Measurements from ENCODE around the gene SLC25A42.

SLC25A42 gene

DNA sequence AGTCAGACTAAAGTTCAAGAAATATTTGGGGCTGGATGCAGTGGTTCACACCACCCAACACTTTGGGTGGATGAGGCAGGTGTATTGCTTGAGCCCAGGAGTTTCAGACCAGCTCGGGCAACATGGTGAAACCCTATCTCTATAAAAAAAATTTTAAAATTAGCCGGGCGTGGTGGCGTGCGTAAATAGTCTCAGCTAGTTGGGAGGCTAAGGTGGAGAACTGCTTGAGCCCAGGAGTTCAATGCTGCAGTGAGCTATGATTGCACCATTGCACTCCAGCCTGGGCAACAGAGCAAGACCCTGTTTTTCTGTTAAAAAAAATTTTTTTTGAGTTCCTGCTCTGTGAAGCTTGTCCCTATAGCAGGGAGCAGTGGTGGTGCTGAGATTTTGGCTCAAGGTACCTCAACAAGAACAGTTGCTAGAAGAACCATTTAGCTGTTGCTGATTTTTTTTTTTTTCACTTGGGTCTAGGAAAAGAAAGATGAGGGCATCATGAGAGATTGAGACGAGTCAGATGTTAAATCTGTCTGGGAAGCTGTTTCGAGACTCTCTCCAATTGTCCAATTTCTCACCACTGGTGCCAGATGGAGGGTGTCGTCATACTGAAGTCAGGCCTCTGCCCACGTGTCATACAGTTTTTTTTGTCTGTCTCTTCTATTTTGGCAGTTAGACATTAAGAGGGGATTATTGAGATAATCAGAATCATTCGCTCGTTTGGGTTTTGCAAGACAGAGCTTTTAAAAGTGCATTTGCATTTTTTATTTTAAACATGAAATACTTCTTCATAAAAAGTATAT is 3.7 kb downstream of the SLC25A42 start:
- no peak for DNase-seq

DNA sequence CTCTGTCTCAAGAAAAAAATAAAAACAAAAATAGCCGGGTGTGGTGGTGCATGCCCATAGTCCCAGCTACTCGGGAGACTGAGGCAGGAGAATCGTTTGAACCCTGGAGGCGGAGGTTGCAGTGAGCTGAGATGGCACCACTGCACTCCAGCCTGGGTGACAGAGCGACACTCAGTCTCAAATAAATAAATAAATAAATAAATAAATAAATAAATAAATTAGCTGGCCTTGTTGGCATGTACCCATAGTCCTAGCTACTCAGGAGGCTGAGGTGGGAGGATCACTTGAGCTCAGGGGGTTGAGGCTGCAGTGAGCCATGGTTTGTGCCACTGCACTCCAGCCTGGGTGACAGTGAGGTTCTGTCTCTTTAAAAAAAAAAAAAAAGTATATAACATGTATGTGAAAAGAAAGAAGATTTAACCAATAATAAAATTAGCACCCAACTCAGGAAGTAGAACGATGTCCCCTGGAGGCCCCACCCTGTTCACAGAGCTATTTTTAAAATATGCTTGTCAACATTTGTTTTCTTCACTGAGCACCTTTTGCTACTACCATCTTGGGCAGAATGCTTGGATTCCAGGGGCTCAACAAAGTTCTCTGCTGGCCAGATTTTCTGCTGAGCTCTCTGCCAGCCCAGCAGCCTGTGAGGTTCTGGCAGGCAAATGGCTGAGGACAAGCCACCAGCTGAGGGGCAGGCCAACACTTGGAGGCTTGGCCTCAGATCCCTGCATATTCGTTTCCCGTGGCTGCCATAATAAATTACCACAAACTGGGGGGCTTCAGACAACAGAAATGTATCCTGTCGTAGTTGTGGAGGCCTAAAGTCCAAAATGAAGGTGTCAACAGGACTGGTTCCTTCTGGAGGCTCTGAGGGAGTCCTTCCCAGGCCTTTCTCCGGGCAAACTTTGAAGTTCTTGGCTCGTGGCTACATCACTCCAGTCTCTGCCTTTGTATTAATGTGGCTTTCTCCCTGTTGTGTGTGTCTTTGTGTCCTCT is 5.2 kb downstream of the SLC25A42 start:
- peak in 11 of 56 donors; percentile 8 to 38 (median 21) for DNase-seq

DNA sequence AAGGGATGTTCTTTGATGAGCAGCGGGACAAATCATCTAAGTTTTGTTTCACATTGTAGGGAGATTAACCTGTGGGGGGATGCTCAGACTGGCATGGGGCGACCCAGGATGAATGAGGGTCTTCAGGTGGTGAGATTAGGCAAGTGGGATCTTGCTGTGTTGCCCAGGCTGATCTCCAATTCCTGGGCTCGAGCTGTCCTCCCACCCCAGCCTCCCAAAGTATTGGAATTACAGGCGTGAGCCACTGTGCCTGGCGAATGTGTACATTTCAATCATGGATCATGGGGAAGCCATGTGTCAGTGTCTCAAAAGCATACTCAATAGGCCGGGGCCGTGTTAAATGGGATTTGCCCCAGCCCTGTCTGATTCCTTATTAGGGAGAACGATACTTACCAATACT is 8.1 kb downstream of the SLC25A42 start:
- DNase-seq = no peak

DNA sequence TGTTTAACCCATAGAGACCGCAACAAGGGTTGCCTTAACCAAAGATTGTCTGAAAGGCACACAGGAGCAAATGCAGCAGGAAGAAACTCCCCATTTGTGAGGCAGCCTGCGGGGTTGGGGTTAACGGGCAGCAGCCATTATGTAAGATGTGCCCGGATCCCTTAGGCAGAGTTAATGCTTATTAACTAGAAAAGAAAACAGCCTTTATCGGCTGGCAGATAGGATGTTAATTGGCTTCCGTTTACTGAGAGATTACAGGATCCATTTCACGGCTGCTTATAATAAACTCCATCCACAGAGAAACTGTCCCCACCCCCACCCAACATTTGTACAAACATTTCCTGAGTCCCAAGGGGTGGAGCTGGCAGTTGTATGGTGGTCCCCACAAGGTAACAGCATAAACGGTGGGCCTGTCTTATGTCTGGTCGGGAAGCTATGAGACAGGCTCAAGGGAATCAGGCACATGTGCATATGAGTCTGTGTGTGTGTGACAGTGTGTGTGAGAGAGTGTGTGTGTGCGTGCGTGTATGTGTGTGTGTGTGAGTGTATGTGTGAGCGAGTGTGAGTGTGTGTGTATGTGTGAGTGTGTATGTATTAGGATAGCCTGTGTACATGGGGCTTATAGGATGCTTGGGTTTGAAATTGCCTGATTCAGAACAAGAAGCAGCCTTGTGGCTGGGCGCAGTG is 10.5 kb downstream of the SLC25A42 start:
- no peak for DNase-seq

DNA sequence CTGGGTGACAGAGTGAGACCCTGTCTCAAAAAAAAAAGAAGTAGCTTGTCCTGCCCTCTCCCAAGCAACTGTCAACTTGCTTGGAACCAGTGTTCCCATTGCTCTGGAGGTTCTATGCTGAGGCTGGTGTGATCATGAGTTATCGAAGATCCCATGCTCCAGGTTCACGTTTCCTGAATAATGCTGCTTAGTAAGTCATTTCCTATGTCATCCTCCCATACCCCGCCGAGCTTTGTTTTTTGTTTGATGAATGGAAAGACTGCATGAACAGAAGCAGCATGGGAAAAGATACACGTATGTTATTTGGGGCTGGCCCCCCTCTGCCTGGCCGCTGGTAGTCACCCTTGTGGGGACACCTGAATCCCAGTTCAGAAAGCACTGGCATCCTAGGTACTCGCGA is 11.3 kb downstream of the SLC25A42 start:
- DNase-seq = no peak

DNA sequence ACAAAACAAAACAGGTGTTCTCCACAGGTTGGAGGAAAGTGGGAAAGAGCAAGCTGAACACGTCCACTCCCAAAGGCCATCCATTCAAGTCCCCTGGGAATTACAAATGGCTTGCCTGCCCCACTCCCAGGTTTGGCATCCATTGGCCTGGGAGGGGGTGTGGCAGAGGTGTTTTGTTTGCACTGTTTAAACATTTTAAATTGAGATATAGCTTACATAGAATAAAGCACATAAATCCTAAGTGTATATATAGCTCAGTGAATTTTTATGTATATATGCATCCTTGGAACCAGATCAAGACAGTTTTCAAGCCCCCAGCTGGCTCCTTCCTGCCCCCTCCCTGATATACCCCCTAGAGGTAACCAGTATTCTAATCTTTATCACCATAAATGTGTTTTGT is 12.7 kb downstream of the SLC25A42 start:
- no peak for DNase-seq

DNA sequence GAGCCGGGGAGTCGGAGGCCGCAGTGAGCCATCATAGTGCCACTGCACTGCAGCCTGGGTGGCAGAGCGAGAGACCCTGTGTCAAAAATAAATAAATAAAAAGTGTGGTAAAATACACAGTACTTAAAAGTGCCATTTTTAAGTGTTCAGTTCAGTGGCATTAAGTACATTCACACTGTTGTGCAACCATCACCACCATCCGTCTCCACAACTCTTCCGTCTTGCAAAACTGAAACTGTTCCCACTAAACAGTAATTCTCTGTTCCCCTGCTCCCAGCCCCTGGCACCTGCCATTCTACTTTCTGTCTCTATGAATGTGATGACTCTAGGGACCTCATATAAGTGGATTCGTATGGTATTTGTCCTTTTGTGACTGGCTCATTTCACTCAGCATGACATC is 13.3 kb downstream of the SLC25A42 start:
- no peak for DNase-seq

DNA sequence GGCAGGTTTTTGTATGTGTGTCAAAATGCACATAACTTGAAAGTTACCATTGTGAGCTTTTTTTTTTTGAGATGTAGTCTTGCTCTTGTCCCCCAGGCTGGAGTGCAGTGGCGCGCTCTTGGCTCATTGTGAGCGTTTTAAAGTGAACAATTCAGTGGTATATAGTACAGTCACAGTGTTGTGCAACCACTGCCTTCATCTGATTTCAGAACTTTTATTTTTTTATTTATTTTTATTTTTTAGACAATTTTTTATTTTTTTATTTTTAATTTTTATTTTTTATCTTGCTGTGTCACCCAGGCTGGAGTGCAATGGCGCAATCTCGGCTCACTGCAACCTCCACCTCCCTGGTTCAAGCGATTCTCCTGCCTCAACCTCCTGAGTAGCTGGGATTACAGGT is 15.0 kb downstream of the SLC25A42 start:
- DNase-seq = no peak

DNA sequence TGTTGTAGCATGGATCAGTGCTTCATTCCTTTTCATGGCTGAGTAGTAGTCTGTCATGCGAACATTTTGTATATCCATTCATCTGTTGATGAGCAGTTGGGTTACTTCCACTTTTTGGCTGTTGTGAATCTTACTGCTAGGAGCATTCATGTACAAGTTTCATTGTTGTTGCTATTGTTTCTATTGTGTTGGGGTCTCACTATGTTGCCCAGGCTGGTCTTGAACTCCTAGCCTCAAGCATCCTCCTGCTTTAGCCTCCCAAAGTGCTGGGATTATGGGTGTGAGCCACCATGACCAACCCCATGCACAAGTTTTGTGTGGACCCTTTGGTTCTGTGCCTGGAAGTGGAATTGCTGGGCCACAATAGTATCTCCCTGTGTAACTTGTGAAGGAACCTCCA is 15.8 kb downstream of the SLC25A42 start:
- no peak for DNase-seq

DNA sequence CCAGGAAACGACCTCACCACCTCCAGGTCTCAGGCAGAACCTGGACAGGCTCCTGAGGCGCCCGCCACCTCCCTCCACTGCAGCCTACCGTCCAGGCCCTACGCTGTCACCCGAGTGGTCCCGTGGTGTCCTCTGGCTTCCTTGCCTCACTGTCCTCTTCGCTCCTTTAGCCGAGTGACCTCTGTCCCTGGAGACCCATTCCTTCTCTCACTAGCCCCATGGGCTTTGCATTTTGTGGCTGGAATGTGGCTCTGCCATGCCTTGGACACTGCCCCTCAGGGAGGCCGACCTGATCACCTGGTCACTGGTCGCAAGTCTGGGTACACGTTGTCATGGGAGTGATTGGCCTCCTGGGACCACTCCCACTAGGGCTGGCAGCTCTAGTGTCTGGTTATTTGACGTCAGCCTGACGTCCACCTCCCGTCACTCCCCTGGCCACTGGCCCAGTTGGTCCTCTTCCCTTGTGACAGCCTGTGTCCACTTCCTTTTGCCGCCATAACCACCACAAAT is 17.9 kb downstream of the SLC25A42 start:
- DNase-seq = peak in 1 of 56 donors; percentile 6

DNA sequence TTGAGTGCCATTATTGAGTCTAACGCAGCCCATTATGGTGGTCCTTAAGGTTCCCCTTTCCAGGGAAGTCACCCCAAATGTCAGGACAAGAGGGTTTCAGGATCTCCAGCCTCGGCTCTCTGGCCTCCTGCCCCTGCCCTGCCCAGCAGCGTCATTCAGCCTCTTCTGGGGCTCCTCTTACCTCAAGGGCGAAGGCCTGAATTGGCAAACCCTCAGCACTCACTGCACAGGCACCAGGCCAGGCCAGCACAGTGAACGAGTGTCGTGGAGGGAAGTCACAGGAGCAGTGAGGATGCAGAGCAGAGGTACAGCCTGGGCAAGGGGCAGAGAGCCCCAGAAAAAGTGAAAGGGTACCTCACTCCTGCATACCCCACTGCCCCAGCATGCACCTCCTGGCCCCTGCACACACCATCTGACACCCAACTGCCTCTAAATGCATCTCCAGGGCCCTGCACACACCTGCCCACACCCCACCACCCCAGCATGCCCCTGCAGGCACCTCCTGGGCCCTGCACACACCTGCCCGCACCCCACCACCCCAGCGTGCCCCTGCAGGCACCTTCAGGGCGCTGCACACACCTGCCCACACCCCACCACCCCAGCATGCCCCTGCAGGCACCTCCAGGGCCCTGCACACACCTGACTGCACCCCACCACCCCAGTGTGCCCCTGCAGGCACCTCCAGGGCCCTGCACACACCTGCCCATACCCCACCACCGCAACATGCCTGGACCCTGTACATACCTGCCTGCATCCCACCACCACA is 19.8 kb downstream of the SLC25A42 start:
- no peak for DNase-seq

DNA sequence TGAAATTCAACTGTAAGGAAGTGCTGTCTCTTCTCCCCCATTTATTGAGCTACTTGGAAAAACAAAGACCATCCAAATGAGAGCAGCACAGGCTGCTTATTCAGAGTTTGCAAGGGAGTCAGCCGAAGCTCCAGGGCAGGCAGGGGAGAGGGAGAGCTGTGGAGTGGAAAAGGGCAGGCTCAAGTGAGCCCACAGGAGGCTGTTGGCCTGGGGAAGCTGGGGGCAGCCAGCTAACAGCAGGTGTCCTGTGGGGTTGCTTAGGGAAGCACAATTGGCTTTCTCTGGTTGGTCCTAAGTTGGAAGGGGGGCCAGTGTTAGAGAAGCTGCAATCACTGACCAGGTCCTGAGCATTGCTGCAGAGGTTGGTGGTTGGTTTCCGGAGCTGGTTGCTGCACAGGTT is 23.9 kb downstream of the SLC25A42 start:
- DNase-seq = no peak

DNA sequence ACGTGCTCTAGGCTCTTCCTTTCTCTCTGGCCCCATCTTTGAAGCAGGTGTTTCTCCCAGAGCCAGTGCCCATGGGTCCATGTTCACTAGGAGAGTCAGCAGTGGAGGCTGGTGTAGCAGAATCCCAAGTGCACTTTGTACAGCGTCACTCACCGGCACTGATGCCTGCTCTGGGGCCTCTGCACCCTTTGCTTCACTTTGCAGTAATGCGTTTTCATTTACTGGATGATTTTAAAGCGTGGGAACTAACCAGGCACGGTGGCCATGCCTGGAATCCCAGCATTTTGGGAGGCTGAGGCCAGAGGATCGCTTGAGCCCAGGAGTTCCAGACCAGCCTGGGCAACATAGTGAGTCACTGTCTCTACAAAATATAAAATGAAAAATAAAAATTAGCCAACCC is 30.7 kb downstream of the SLC25A42 start:
- no peak for DNase-seq

DNA sequence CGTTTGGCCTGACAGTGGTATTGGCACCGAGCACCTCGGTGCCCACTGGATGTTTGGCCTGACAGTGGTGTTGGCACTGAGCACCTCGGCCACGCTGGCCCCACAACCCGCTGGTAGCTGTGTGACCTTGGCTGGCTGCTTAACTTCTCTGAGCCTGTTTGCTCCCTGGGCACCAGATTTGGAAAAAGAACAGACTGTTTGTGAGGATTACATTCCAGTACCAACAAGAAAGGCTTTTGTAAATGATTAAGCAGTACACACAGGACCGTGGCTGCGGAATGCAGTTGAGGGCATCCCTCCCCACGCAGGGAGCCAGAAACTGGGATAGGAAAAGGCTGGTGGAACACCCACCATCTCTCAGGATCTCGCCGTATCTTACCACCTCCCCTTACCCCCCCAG is 31.9 kb downstream of the SLC25A42 start:
- DNase-seq = no peak

DNA sequence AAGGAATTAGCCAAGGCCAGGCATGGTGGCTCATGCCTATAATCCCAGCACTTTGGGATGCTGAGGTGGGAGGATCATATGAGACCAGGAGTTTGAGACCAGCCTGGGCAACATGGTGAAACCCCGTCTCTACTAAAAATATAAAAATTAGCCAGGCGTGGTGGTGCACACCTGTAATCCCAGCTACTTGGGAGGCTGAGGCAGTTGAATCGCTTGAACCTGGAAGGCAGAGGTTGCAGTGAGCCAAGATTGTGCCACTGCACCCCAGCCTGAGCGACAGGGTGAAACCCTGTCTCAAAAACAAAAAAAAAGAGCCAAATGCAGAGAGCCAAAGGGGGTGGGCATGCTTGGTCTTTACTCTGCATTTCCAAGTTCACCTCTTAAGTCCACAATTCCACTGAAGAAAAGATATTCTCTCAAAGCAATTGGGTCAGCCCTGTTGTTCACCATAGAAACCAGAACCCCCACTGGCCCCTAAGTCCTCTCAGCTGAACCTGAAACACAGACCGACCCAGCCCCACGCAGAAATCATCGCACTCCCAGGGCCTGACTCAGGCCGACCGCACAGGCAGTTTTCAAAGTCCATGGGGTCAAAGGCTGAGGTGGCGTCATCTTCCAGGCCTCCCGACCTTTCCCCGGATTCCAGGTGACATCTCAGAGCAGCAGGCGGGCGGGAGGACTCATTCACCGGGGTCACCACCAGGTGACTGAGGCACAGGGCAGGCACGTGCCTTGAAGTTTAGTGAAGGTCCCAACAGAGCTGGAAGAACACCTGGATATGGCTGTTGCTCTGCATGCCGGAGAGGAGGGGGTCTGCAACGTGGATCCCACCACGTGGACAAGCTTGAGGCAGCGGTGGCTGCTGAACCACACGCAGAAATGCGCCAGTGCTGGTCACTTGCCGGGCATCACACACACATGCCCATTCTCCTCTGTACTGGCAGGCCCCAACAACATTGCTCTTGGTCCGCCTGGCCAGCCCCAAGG is 33.1 kb downstream of the SLC25A42 start:
- no peak for DNase-seq

DNA sequence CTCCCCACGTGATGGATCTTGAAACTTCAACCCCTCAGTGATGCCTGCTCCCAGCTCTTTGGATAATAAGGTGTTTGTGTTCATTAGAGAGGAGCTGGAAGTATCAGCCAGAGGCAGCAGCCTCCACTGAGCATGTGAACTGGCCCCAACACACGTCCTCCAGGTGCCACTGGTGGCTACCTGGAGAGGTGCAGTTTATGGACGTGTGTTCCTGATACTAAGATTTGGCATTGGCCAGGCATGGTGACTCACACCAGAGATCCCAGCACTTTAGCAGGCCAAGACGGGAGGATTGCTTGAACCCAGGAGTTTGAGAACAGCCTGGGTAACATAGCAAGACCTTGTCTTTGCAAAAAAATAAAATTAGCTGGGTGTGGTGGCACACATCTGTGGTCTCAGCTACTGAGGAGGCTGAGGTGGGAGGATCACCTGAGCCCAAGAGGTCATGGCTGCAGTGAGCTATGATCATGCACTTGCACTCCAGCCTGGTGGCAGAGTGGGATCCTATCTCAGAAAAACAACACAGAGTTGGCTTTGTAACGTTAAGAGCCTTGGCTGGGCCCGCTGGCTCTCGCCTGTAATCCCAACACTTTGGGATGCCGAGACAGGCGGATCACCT is 34.4 kb downstream of the SLC25A42 start:
- DNase-seq = no peak

DNA sequence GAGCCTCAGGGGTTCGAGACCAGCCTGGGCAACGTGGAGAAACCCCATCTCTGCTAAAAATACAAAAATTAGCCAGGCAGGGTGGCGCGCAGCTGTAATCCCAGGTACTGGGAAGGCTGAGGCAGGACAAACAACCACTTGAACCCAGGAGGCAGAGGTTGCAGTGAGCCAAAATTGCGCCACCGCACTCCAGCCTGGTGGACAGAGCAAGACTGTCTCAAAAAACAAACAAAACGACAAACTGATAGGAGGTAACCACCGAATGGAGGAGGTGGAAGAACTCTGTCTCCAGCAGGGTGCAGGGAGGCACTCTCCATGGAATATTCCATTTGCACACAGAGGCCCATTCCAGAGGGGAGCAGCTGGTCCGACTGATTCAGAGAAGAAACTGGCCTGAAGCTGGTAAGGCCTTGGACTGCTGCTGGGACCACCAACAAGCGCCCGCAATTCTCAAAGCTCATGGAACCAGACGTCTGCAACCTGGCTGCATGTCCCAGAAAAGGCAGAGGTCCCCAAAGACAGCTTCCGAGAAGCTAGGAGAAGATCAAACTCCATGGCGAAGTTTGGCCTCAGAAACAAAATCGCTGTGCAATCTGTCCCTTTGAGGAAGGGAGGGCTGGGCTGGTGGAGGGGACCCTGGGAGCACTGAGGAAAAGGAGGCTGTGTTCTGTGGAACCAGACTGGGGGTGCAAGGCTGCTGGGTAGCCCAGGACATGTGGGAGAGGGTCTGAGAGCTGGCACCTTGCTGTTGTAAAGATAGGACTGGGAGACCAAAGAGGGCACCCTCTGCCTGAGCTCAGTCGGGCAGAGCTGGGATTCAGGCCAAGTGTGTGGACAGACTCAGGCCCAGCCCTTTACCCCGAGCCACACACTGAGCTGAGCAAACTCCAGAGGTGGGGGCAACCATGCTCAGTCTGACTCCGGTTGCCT is 35.2 kb downstream of the SLC25A42 start:
- no peak for DNase-seq

DNA sequence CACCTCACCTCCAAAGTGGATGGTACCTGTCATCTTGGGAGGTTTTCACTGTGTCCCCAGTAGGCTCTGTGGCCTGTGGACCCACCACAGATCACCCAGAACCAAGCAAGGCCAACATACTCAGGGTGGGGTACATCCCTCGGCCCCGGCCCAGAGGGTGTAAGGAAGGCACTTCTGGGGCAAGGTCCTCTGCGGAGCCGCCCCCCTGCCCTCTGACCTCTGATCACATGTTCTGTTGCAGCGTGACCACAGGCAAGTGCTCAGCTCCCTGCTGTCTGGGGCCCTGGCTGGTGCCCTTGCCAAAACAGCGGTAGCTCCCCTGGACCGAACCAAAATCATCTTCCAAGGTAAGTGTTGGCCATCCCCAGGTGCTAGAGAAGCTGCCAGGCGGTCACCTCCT is 37.7 kb downstream of the SLC25A42 start:
- DNase-seq = no peak
